Measurements from ENCODE around the gene UNC5B. TPM values are rescaled to one million over a fixed set of nuclear protein-coding genes. Genes with fewer than 3 reads are reported as not detected.

UNC5B gene
- total RNA-seq, 1 donor from 2014 or later = 22.4 TPM

DNA sequence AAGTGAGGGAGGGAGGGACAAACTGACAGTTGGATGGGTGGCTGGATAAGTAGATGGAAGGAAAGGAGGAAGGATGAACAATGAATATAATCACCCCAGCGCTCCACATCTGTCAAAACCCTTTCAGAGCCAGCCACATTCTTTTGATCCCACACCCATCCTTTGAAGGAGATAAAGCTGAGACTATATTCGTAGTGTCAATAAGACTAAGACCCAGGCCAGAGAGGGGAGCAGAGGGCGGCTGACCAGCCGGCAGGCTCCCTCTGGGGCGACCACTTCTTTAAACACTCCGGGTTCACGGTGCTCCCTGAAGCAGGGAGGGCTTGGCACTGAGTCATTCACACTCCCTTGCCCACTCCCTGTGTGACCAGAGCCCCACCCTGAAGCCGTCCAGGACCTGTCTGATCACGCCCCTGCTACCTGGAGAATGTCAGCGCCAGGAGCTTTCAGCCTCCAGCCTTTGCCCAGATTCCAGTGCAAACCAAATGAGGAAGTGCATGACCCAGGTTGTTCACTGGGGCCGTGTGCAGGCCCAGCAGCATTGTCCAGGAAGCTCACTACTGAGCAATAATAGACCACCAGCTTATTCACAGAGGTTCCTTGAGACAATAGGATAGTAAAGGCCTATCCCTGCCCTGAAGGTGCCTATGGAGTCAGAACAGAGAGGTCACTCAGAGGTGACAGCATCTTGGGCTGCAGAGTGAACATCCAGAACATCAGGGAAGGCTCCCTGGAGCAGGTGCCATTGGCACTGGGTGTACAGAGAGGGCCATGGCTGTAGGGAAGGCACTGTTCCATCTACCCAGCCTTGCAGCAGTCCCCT is 34.4 kb downstream of the UNC5B start:
- intact Hi-C loops (cut with DNase I) = loop anchor here (5.0 kb wide), 1 partner anchor 35 kb away; the partner anchor contains the start of gene UNC5B
- no peak for DNase-seq (ENCODE audit: low spot score)

- DNase-seq (ENCODE audit: low spot score) = no peak
- intact Hi-C loops (cut with DNase I) = loop anchor here (5.0 kb wide), 1 partner anchor 35 kb away; the partner anchor contains the start of gene UNC5B
Observed at GRCh38 chr10:71247414-71247705, 35.0 kb downstream of the UNC5B start.

GRCh38 chr10:71247804-71248203 is 35.4 kb downstream of the UNC5B start:
- DNase-seq (ENCODE audit: low spot score) = no peak
- intact Hi-C loops (cut with DNase I) = loop anchor here (5.0 kb wide), 1 partner anchor 36 kb away; the partner anchor contains the start of gene UNC5B

- intact Hi-C loops (cut with DNase I) = loop anchor here (5.0 kb wide), 1 partner anchor 36 kb away; the partner anchor contains the start of gene UNC5B
- no peak for DNase-seq (ENCODE audit: low spot score)
Observed at GRCh38 chr10:71248210-71248609, 35.8 kb downstream of the UNC5B start.

- DNase-seq (ENCODE audit: low spot score) = no peak
- intact Hi-C loops (cut with DNase I) = loop anchor here (5.0 kb wide), 1 partner anchor 38 kb away; the partner anchor contains the start of gene UNC5B
Observed at GRCh38 chr10:71249996-71250395, 37.6 kb downstream of the UNC5B start.

DNA sequence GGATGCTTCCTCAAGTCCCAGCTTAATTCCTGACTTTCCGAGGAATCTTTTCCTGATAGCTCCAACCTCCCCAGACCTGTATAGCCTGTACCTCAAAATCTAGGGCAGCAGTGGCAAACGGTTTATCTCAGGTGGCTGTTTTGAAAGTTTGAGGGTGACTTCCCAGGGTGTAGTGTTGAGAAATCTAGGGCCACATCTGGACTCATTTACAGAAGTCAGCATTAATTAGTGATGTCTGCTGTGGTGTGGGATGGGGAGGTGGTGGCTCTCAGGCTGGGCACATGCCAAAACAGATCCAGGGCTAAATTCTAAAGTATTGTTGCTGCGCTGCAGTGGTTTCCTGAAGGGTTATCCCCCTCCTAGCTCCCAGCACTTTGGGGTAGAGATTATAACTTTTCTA is 38.0 kb downstream of the UNC5B start:
- intact Hi-C loops (cut with DNase I) = no loop called here
- no peak for DNase-seq (ENCODE audit: low spot score)

GRCh38 chr10:71250842-71251241 is 38.5 kb downstream of the UNC5B start:
- intact Hi-C loops (cut with DNase I) = no loop called here
- DNase-seq (ENCODE audit: low spot score) = no peak

DNA sequence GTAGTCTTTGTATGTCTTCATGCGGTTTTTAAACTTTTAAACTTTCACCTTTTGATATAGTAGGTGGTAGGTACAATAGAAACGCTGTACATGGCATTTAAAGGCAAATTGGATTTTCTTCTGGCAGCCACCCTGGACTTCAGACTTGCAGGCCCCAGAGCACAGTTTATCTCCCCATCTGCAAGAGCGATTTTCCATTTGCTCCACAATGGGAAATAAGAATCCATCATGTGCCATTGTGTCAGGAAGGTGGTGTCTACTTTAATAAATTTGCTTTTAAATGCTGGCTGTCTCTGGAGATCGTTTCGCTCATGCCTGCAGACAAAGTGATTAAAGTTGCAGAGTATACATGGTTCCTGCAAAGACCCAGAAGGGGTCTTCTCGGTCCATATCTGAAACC is 38.9 kb downstream of the UNC5B start:
- intact Hi-C loops (cut with DNase I) = no loop called here
- DNase-seq (ENCODE audit: low spot score) = no peak

DNA sequence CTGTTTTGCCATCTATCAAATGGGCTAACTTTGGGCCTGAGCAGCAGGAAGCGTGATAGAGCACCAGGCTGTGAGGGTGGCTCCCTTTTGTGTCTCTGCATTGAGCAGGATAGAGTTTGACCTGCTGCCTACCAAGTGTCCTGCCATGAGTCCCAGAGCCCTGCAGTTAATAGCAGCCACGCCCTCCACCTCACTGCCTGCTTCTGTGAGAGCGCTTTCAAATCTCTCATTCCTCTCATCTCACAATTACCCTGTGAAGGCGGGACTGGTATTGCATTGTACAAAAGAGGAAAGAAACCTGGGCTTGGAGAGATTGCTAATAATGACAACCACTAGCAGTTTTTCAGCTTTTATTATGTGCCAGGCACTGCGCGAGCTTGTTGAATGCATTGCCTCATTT is 39.9 kb downstream of the UNC5B start:
- DNase-seq (ENCODE audit: low spot score) = no peak
- intact Hi-C loops (cut with DNase I) = no loop called here

- no peak for DNase-seq (ENCODE audit: low spot score)
- intact Hi-C loops (cut with DNase I) = no loop called here
Observed at GRCh38 chr10:71253981-71254818, 41.8 kb downstream of the UNC5B start.

- DNase-seq (ENCODE audit: low spot score) = no peak
Observed at GRCh38 chr10:71254834-71255549, 42.6 kb downstream of the UNC5B start.

GRCh38 chr10:71255550-71255807 is 43.1 kb downstream of the UNC5B start:
- intact Hi-C loops (cut with DNase I) = no loop called here

More at GRCh38 chr10:71254834-71255549, 42.6 kb downstream of the UNC5B start:
- intact Hi-C loops (cut with DNase I) = no loop called here

GRCh38 chr10:71255808-71256660 is 43.7 kb downstream of the UNC5B start:
- no peak for DNase-seq (ENCODE audit: low spot score)
- intact Hi-C loops (cut with DNase I) = no loop called here

More at GRCh38 chr10:71255550-71255807, 43.1 kb downstream of the UNC5B start:
- DNase-seq (ENCODE audit: low spot score) = no peak

- DNase-seq (ENCODE audit: low spot score) = no peak
- intact Hi-C loops (cut with DNase I) = no loop called here
Observed at GRCh38 chr10:71256661-71257318, 44.4 kb downstream of the UNC5B start.

- no peak for DNase-seq (ENCODE audit: low spot score)
- intact Hi-C loops (cut with DNase I) = no loop called here
Observed at GRCh38 chr10:71257319-71257997, 45.1 kb downstream of the UNC5B start.

GRCh38 chr10:71258046-71258445 is 45.7 kb downstream of the UNC5B start:
- intact Hi-C loops (cut with DNase I) = no loop called here

DNA sequence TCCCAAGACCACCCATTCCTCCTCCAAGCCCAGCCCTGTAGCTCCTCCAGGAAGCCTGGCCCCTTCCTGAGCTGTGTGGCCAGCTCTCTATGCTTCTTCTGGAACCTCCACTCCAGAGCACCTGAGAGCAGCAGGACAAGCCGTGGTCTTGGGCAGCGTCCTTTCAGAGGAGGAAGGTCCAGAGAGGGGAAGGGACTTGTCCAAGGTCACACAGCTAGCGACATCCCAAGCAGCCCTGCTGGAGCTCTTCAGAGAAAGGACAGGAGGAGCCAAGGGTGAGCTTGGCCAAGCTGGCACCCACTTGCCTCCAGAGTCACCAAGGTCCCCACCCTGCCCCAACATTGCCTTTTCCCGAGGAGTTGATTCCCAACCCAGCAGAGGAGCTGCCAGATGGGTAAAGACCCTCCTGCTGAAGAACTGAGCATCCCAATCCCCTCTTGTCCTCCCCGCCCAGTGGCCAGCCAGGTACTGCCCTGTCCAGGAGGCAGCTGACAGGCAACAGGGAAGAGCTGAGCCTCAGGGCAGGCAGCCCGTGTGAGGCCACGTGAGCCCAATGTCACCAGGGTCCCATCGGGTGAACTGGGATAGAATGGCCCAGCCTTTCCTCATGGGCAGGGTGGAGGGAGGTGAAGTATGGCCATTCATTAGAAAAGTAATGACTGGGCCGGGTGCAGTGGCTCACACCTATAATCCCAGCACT is 46.2 kb downstream of the UNC5B start:
- intact Hi-C loops (cut with DNase I) = no loop called here
- DNase-seq (ENCODE audit: low spot score) = no peak

More at GRCh38 chr10:71258046-71258445, 45.7 kb downstream of the UNC5B start:
- no peak for DNase-seq (ENCODE audit: low spot score)

- intact Hi-C loops (cut with DNase I) = no loop called here
- DNase-seq (ENCODE audit: low spot score) = no peak
Observed at GRCh38 chr10:71259282-71259681, 46.9 kb downstream of the UNC5B start.
